T follicular helper cell (primary cell): Measurements from ENCODE around the gene FRG2C.
A peak's percentile ranks its signal among the peaks of the same experiment; 100 is the strongest.
"Not testable (repeated sequence)": the region's sequence is repeated elsewhere in the genome, so short reads cannot be mapped to it uniquely, and the experiment has no call there.

Experiments used
- DNase-seq: peaks from one replicate; pipeline ENCODE4 v3.0.0-alpha.2; 2020; ENCODE audit warnings: low read depth
- total RNA-seq, 2 experiments: gene quantifications; one replicate each; lab custom pipeline; 2026; lab: John Stamatoyannopoulos, UW

The FRG2C gene
- 0 reads per million in 2 experiments for total RNA-seq

GRCh38 chr3:75664028-75664427 is at the start of gene FRG2C:
TSS of gene FRG2C (plus strand) at chr3:75664328. CDS start at chr3:75664380, 52 bp downstream.
- not testable (repeated sequence) for DNase-seq

- not testable (repeated sequence) for DNase-seq
Measured at GRCh38 chr3:75618666-75619305, 45.3 kb upstream of the FRG2C start.

GRCh38 chr3:75619481-75620031 is 44.6 kb upstream of the FRG2C start:
- not testable (repeated sequence) for DNase-seq

GRCh38 chr3:75621772-75622171 is 42.4 kb upstream of the FRG2C start:
- DNase-seq = not testable (repeated sequence)

GRCh38 chr3:75623656-75624055 is 40.5 kb upstream of the FRG2C start:
- DNase-seq = not testable (repeated sequence)

GRCh38 chr3:75630887-75631535 is 33.1 kb upstream of the FRG2C start:
- DNase-seq = not testable (repeated sequence)

GRCh38 chr3:75631541-75631940 is 32.6 kb upstream of the FRG2C start:
- no peak for DNase-seq

GRCh38 chr3:75638947-75639346 is 25.2 kb upstream of the FRG2C start:
- not testable (repeated sequence) for DNase-seq

- DNase-seq = not testable (repeated sequence)
Measured at GRCh38 chr3:75641107-75641517, 23.0 kb upstream of the FRG2C start.

- not testable (repeated sequence) for DNase-seq
Measured at GRCh38 chr3:75643031-75643800, 20.9 kb upstream of the FRG2C start.

- DNase-seq = not testable (repeated sequence)
Measured at GRCh38 chr3:75645548-75645947, 18.6 kb upstream of the FRG2C start.

GRCh38 chr3:75650191-75650590 is 13.9 kb upstream of the FRG2C start:
- no peak for DNase-seq

GRCh38 chr3:75655101-75655904 is 8.8 kb upstream of the FRG2C start:
- not testable (repeated sequence) for DNase-seq

- DNase-seq = not testable (repeated sequence)
Measured at GRCh38 chr3:75655956-75656355, 8.2 kb upstream of the FRG2C start.

- DNase-seq = not testable (repeated sequence)
Measured at GRCh38 chr3:75658411-75659107, 5.6 kb upstream of the FRG2C start.

GRCh38 chr3:75659108-75659433 is 5.1 kb upstream of the FRG2C start:
- not testable (repeated sequence) for DNase-seq

GRCh38 chr3:75665626-75666025 is 1.5 kb downstream of the FRG2C start:
- not testable (repeated sequence) for DNase-seq

GRCh38 chr3:75667757-75668701 is 3.9 kb downstream of the FRG2C start:
- not testable (repeated sequence) for DNase-seq

- peak; percentile 28 for DNase-seq
Measured at GRCh38 chr3:75668759-75669347, 4.7 kb downstream of the FRG2C start.
